T-helper 2 cell treated with Interferon-gamma antibody and Interleukin-4, amounts not matched to agents 100 ng/mL and 5 ng/mL, for 36 hours (primary cell): ENCODE data around the gene CALHM4. TPM values are rescaled to one million over a fixed set of nuclear protein-coding genes. Genes with fewer than 3 reads are reported as not detected.

Source experiments
- intact Hi-C: fragments of 100-400 bp; cut with micrococcal nuclease; formaldehyde crosslinking; loops from one replicate; pipeline ENCODE4 v1.15.1; 2023
- total RNA-seq: library from RNA; stranded (reverse); gene quantifications from 2 replicates; pipeline ENCODE4 v1.2.3, GENCODE V29; 2022

Gene CALHM4
- total RNA-seq, 1 donor from 2014 or later, result not detected

GRCh38 chr6:116536216-116536621 is 17.3 kb upstream of the CALHM4 start:
- intact Hi-C loops, result loop anchor here (1.0 to 5.0 kb wide), 3 partner anchors 25 to 311 kb away; no protein-coding TSS in a partner anchor

GRCh38 chr6:116542426-116542825 is 11.1 kb upstream of the CALHM4 start:
- intact Hi-C loops, result no loop called here

GRCh38 chr6:116543149-116543548 is 10.4 kb upstream of the CALHM4 start:
- intact Hi-C loops, result no loop called here

GRCh38 chr6:116545651-116546050 is 7.9 kb upstream of the CALHM4 start, which contains the start of gene TRAPPC3L:
TRAPPC3L (minus strand) TSS chr6:116545684; CDS start chr6:116545514, 170 bp downstream.
- intact Hi-C loops, result no loop called here

DNA sequence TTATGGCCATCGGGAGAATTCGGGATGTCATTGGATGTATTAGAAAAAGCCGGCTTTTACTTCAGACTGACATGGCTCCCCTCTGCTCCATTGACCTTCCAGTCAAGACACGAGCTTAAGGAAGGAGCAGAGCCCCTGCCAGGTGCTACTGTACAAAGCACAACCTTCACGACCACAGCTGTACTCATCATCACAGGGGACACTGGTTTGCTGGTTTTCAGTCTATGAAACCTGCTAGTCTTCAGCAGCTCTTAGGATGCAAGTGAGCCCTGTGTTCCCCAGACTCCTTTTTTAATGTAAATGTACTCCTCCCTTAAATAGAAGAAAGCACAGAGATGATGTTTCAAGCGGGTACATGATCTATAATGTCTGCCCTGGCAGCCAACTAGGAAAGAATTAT is 6.2 kb upstream of the CALHM4 start:
- intact Hi-C loops, result no loop called here

GRCh38 chr6:116550796-116551195 is 2.8 kb upstream of the CALHM4 start:
- intact Hi-C loops, result no loop called here

DNA sequence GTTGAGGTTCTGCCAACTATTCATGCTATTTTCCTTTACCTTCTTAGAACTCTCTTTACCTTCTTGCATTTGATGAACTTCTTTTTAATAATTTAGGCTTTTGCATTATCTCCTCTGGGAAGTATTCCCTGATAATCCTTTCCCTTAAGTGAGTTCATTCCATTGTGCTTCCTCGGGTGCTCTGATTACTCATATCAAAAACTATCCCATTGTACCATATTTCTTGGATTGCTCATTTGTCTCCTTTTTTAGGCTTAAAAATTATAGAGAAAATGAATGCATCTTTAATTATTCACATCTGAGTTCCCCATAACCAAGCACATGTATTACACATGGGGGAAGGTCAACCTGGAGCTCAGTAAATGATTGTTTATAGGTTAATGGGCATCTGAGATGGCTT is 2.5 kb downstream of the CALHM4 start:
- intact Hi-C loops, result no loop called here

DNA sequence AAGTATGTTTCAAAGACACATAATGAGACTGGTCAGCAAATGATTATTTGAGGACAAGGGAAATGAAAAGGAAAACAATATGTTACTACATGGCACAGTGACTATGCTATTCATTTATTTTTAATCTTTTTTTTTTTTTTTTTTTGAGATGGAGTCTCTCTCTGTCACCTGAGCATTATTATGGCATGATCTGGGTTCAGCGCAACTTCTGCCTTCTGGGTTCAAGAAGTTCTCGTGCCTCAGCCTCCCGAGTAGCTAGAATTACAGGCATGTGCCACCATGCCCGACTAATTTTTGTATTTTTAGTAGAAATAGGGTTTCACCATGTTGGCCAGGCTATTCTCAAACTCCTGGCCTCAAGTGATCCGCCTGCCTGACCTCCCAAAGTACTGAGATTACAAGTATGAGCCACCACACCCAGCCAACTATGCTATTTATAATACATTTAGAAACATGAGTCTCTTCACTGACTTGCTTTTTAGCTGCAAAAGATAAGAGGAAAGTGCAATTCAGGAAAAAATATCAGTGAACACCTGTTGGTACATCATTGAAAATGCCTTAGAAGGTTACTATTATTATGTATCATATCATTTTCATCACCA is 3.4 kb downstream of the CALHM4 start:
- intact Hi-C loops, result no loop called here

DNA sequence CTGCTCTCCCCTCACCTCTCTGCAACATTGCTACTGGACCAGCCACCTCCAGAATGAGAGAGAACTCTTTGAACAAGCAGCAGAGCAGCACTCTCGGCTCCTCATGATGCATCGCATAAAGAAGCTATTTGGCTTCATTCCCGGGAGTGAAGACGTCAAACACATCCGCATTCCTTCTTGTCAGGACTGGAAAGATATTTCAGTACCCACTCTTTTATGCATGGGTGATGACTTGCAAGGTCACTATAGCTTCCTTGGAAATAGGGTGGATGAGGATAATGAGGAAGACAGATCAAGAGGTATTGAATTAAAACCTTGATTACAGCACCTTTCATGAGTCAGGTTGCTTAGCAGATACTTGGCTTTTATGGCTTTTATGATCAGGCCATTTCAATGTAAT is 4.3 kb downstream of the CALHM4 start:
- intact Hi-C loops, result no loop called here

DNA sequence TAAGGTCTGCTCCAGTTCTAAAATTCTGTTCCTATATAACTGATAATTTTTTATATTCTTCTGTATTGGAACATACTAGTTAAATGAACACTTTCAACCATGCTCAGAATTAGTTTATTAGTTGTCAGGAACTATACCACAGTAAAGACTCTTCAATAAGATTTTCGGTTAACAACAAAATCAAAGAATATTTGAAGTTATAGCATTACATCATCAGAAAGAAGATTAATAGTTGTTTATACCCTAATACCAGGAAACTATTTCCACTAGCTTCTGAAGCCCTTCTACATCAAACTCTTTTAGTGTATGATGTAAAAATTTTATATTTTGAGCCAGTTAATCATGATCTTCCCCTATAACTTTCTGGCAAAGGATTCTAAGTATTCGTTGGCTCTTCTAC is 6.6 kb downstream of the CALHM4 start:
- intact Hi-C loops, result no loop called here

- intact Hi-C loops, result loop anchor here (1.0 kb wide), 4 partner anchors 25 to 344 kb away; no protein-coding TSS in a partner anchor
These were observed 7.9 kb downstream of the CALHM4 start for GRCh38 chr6:116561377-116562018.

DNA sequence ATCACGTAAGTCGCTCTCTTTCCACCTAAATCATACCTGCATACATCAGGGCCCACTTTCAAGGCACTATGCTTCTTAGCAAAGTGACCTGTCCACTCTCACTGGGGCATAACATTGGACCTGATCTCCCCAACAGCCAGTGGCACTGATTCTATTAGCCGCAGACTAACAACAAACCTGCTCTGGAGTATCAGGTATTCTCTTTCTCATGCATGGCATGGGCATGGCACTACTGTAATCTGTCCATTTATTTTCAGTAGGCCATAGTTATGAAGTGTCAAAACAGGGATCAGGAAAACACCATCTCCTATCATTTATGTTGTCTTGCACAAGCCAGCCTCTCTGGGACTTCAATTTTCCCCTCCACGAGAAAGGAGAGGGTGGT is 8.5 kb downstream of the CALHM4 start:
- intact Hi-C loops, result no loop called here

GRCh38 chr6:116562614-116563013 is 9.1 kb downstream of the CALHM4 start:
- intact Hi-C loops, result no loop called here

GRCh38 chr6:116563830-116564229 is 10.3 kb downstream of the CALHM4 start:
- intact Hi-C loops, result no loop called here

DNA sequence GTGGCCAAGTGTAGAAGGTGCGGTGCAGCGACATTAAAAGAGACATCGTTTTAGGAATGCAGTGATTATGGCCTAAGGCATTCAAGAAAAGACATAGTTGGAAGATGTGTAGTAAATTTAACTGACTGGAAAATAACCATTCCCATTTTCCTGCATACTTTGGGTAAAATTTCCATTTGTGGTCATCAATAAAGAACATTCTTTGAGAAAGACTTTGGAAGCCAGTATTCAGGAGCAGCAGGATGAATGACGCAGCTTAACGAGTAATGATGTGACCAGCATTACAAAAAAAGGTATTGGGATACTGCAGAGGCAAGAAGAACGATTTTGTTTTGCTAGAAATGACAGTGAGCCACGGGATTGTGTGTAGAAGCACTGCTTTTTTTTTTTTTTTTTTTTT is 10.8 kb downstream of the CALHM4 start:
- intact Hi-C loops, result no loop called here

- intact Hi-C loops, result no loop called here
These were observed 11.6 kb downstream of the CALHM4 start for GRCh38 chr6:116564921-116565872.

GRCh38 chr6:116568111-116568510 is 14.6 kb downstream of the CALHM4 start:
- intact Hi-C loops, result no loop called here

- intact Hi-C loops, result no loop called here
These were observed 15.5 kb downstream of the CALHM4 start for GRCh38 chr6:116568821-116569755.

- intact Hi-C loops, result loop anchor here (1.0 to 2.0 kb wide), 11 partner anchors 38 to 1031 kb away; partner anchors contain the start of genes GOPC, KPNA5, RSPH4A and TSPYL1
These were observed 17.5 kb downstream of the CALHM4 start, which contains the start of gene RWDD1 for GRCh38 chr6:116570856-116571682. RWDD1 (plus strand) TSS chr6:116571504; CDS start chr6:116571583, 79 bp downstream.

DNA sequence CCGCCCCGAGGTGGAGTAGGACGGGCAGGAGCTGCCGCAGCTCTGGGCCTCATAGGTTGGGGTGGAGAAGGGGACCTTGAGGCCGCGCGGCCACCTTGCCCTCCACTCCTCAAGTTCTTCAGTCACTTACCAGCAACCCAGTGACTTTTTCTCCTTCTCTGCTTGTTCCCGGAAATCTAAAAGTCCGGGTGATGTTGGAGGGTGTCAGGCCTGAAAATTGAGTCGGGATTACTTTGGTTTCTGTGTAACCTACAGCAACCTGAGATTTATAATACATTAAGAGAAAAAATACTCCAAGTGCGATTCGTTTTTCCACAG is 18.1 kb downstream of the CALHM4 start:
- intact Hi-C loops, result loop anchor here (1.0 to 2.0 kb wide), 11 partner anchors 39 to 1031 kb away; partner anchors contain the start of genes GOPC, KPNA5, RSPH4A and TSPYL1
